Hepatocyte (in vitro differentiated cells): Measurements from ENCODE around the gene SLC39A13. TPM values are rescaled to one million over a fixed set of nuclear protein-coding genes. Genes with fewer than 3 reads are reported as not detected.

Experiments used
- DNase-seq: peaks from one replicate; pipeline ENCODE4 v3.0.0-alpha.2; 2016; ENCODE audit warnings: low spot score
- H2AFZ ChIP-seq: fragments of 200-600 bp; sonication (generic); 2 replicates; pipeline ENCODE4 v1.6.0; 2016; ENCODE audit warnings: antibody characterized with exemption, mild to moderate bottlenecking
- H3K27ac ChIP-seq: fragments of 200-600 bp; sonication (generic); 2 replicates; pipeline ENCODE4 v1.5.1; 2016; ENCODE audit warnings: mild to moderate bottlenecking
- H3K27me3 ChIP-seq: fragments of 200-600 bp; sonication (generic); 2 replicates; pipeline ENCODE4 v1.6.1; 2016
- H3K36me3 ChIP-seq: fragments of 200-600 bp; sonication (generic); replicated peaks from 2 replicates; pipeline ENCODE4 v1.5.1; 2016; ENCODE audit warnings: low read depth; ENCODE audit not compliant: insufficient read depth
- H3K4me1 ChIP-seq: fragments of 200-600 bp; sonication (generic); 2 replicates; pipeline ENCODE4 v1.5.1; 2016; ENCODE audit warnings: mild to moderate bottlenecking, moderate library complexity; ENCODE audit not compliant: insufficient read depth
- H3K4me2 ChIP-seq: fragments of 200-600 bp; sonication (generic); 2 replicates; pipeline ENCODE4 v1.6.0; 2016
- H3K4me3 ChIP-seq: fragments of 200-600 bp; sonication (generic); 2 replicates; pipeline ENCODE4 v1.5.1; 2016; ENCODE audit warnings: mild to moderate bottlenecking
- H3K79me2 ChIP-seq: fragments of 200-600 bp; sonication (generic); 2 replicates; pipeline ENCODE4 v1.6.0; 2017; ENCODE audit warnings: mild to moderate bottlenecking
- H3K9me2 ChIP-seq: fragments of 200-600 bp; sonication (generic); replicated peaks from 2 replicates; pipeline ENCODE4 v1.6.0; 2017; ENCODE audit warnings: mild to moderate bottlenecking; ENCODE audit not compliant: insufficient read depth
- H3K9me3 ChIP-seq: fragments of 200-600 bp; sonication (generic); 2 replicates; pipeline ENCODE4 v1.5.1; 2016; ENCODE audit warnings: low read depth, mild to moderate bottlenecking
- H4K20me1 ChIP-seq: fragments of 200-600 bp; sonication (generic); 2 replicates; pipeline ENCODE4 v1.6.0; 2016; ENCODE audit warnings: mild to moderate bottlenecking; ENCODE audit not compliant: insufficient read depth, poor library complexity, severe bottlenecking
- EZH2 ChIP-seq: fragments of 200-600 bp; sonication (generic); IDR thresholded peaks from 2 replicates; pipeline ENCODE4 v1.6.1; 2016; ENCODE audit warnings: antibody characterized with exemption, mild to moderate bottlenecking, borderline replicate concordance
- EZH2phosphoT487 ChIP-seq: fragments of 200-600 bp; sonication (generic); IDR thresholded peaks from one replicate; pipeline ENCODE4 v1.6.1; 2018; ENCODE audit warnings: antibody characterized with exemption, mild to moderate bottlenecking, low read depth, moderate library complexity; ENCODE audit not compliant: unreplicated experiment, severe bottlenecking
- WGBS: methylation state at CpG from one replicate; pipeline ENCODE4 v1.1.6; 2016; ENCODE audit warnings: low lambda C conversion rate; ENCODE audit errors: missing lambda C conversion rate; 5-methylcytosine and 5-hydroxymethylcytosine counted together
- polyA plus RNA-seq: library from polyadenylated mRNA; unstranded; fragments of >200 nt; fragmentation: Nextera tagmentation; extraction: Ambion mirVana; gene quantifications from 2 replicates; pipeline ENCODE4 v1.2.1, GENCODE V29; 2016
- total RNA-seq: library from RNA; depleted of rRNA; stranded (reverse); fragments of >200 nt; gene quantifications from 2 replicates; pipeline ENCODE4 v1.2.3, GENCODE V29; 2014
- TF ChIP-seq, protein P1 (sequence below): fragments of 200-600 bp; sonication (generic); IDR thresholded peaks from 2 replicates; pipeline ENCODE4 v1.5.1; 2016; ENCODE audit warnings: antibody characterized with exemption, mild to moderate bottlenecking; ENCODE audit not compliant: poor library complexity

Gene SLC39A13
- total and polyA plus RNA-seq, 2 experiments from 2014 or later: 72.3 to 118 TPM

DNA sequence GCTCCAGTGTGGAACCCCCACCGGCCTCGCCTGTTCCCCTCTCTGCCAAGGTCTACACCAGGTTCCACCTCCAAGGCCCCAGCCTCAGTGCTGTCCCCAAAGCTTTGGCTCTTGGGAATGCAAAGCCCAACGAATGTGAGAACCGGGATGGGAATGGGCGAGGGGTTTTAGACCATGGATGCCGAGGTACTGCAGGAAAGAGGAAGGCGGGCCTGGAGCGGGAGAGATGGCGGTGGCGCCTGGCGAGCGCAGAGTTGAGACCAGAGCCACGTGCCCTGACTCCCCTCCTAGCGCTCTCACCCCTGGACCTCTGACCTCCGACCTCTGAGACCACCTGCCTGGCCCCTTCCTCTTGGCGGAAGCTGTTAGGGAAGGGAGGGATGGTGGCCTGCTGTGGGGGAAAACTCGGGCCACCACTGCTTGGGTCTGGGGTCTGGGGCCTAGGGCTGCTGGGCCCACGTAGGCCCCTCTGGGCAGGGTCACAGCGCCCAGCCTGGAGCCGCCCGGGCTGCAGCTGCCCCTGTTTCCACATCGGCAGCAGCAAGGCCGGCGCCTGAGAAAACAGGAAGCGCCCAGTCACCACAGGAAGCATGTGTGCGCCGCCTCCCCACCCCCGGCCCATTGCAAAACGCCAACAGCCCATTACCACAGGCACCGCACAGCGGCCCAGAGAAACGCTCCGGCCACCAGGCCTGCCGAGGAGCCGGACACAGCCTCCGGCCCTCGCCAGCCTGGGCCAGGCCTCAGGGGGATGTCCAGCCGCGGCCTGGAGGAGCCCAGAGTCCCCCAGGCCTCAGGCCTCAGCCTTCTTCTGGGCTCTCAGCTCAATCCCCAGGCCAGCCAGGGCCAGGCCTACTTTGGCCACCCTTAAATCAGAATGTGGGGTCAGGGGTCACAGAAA lies 13.8 kb upstream of the SLC39A13 start:
- no peak for DNase-seq
- no peak overlapping the region for H3K27ac ChIP-seq
- TF ChIP-seq, protein P1, sequence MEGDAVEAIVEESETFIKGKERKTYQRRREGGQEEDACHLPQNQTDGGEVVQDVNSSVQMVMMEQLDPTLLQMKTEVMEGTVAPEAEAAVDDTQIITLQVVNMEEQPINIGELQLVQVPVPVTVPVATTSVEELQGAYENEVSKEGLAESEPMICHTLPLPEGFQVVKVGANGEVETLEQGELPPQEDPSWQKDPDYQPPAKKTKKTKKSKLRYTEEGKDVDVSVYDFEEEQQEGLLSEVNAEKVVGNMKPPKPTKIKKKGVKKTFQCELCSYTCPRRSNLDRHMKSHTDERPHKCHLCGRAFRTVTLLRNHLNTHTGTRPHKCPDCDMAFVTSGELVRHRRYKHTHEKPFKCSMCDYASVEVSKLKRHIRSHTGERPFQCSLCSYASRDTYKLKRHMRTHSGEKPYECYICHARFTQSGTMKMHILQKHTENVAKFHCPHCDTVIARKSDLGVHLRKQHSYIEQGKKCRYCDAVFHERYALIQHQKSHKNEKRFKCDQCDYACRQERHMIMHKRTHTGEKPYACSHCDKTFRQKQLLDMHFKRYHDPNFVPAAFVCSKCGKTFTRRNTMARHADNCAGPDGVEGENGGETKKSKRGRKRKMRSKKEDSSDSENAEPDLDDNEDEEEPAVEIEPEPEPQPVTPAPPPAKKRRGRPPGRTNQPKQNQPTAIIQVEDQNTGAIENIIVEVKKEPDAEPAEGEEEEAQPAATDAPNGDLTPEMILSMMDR: no peak
- TF ChIP-seq EZH2phosphoT487: no peak
- H3K27me3 ChIP-seq: no peaks in the 10 kb centered on the region
- H3K4me2 ChIP-seq: no peak overlapping the region
- no peak overlapping the region for H2AFZ ChIP-seq
- H3K36me3 ChIP-seq: no peaks in the 10 kb centered on the region
- no peaks in the 10 kb centered on the region for H3K9me2 ChIP-seq
- no peaks in the 10 kb centered on the region for H4K20me1 ChIP-seq
- no peak overlapping the region for H3K4me3 ChIP-seq
- H3K79me2 ChIP-seq: no peaks in the 10 kb centered on the region
- no peaks in the 10 kb centered on the region for H3K4me1 ChIP-seq
- WGBS: 95% methylated on average over 35 of the region's 39 CpGs
- H3K9me3 ChIP-seq: no peaks in the 10 kb centered on the region

- Histone ChIP-seq H3K4me3 (no peak overlapping the region), H2AFZ (no peak overlapping the region), H4K20me1 (no peaks in the 10 kb centered on the region), H3K9me3 (no peaks in the 10 kb centered on the region), H3K27ac (no peak overlapping the region), H3K79me2 (no peaks in the 10 kb centered on the region), H3K27me3 (no peaks in the 10 kb centered on the region), H3K9me2 (no peaks in the 10 kb centered on the region), H3K4me2 (no peak overlapping the region), H3K4me1 (peaks cover 3% of the 10 kb centered on the region), H3K36me3 (no peaks in the 10 kb centered on the region)
- DNase-seq: no peak
- TF ChIP-seq, protein P1: no peak
- 92% methylated on average over 17 of the region's 25 CpGs for WGBS
Observed at GRCh38 chr11:47395223-47396048, 13.0 kb upstream of the SLC39A13 start.

GRCh38 chr11:47396049-47396320 lies 12.4 kb upstream of the SLC39A13 start:
- H3K36me3 ChIP-seq: no peaks in the 10 kb centered on the region
- no peak overlapping the region for H3K4me2 ChIP-seq
- WGBS: 90% methylated on average over 3 of the region's 3 CpGs
- peaks cover 6% of the 10 kb centered on the region for H3K4me1 ChIP-seq
- no peaks in the 10 kb centered on the region for H3K27me3 ChIP-seq
- H3K9me2 ChIP-seq: no peaks in the 10 kb centered on the region
- no peak overlapping the region for H3K4me3 ChIP-seq
- no peak overlapping the region for H2AFZ ChIP-seq
- H4K20me1 ChIP-seq: no peaks in the 10 kb centered on the region
- no peak for DNase-seq
- TF ChIP-seq, protein P1: no peak
- TF ChIP-seq EZH2: no peak
- H3K79me2 ChIP-seq: no peaks in the 10 kb centered on the region
- no peaks in the 10 kb centered on the region for H3K9me3 ChIP-seq
- no peak overlapping the region for H3K27ac ChIP-seq
